HCT116 (cell line): ENCODE data around the gene PCLO. TPM values are rescaled to one million over a fixed set of nuclear protein-coding genes. Genes with fewer than 3 reads are reported as not detected.

ENCODE experiments used
- ATAC-seq: fragments of 200-7000 bp; cut with Tn5 transposase; 2 replicates; pipeline ENCODE4 v1.9.1; 2020; ENCODE audit warnings: mild to moderate bottlenecking, moderate library complexity
- BruUV-seq: library from RNA; stranded (reverse); fragments of 400-500 nt; replicated peaks from 2 replicates; lab custom pipeline; 2021; lab: Mats Ljungman, UMichigan
- CTCF ChIA-PET: fragments of 300-600 bp; sonication (Branson Sonifier 250); formaldehyde crosslinking; loops from one replicate; lab custom pipeline; 2021; ENCODE audit warnings: antibody characterized with exemption; lab: Charles Lee
- POLR2A ChIA-PET: fragments of 300-600, 350-600 bp; sonication (Branson Sonifier 250); formaldehyde crosslinking; loops from one replicate; lab custom pipeline; 2021; ENCODE audit warnings: antibody characterized with exemption; lab: Charles Lee
- RAD21 ChIA-PET, 2 experiments: fragments of 300-600 bp; sonication (Branson Sonifier 250); formaldehyde crosslinking; loops; one replicate each; lab custom pipeline; 2023; ENCODE audit warnings: low total read pairs in 2 of 2; ENCODE audit not compliant: uncharacterized antibody in 2 of 2, unreplicated experiment in 2 of 2, low non-redundant PET in 1 of 2; lab: Charles Lee
- DNase-seq: peaks from one replicate; pipeline ENCODE4 v3.0.0-alpha.2; 2010; ENCODE audit warnings: low read depth, low spot score
- H2AFZ ChIP-seq: fragments of 200-600 bp; shearing (Covaris generic), sonication (generic); 2 replicates; pipeline ENCODE4 v1.6.1; 2017; ENCODE audit warnings: low read depth, mixed run types, mixed read lengths, antibody characterized with exemption, low read length; ENCODE audit not compliant: poor library complexity, severe bottlenecking
- H3K27ac ChIP-seq: 2 replicates; pipeline ENCODE4 v1.5.1; 2012; ENCODE audit warnings: low read depth, low read length
- H3K27me3 ChIP-seq: fragments of 200-600 bp; sonication (generic); 2 replicates; pipeline ENCODE4 v1.6.1; 2016; ENCODE audit warnings: mixed run types, low read length, mixed read lengths; ENCODE audit not compliant: insufficient read depth
- H3K36me3 ChIP-seq, 2 experiments: fragments of 200-500 bp in 1 of 2; fragments of 200-600 bp in 1 of 2; sonication (Bioruptor generic) in 1 of 2; sonication (generic) in 1 of 2; 2 replicates each; pipeline versions ENCODE4 v1.5.1 to v1.6.1; 2014 to 2016; ENCODE audit warnings: low read length in 2 of 2, inconsistent platforms in 1 of 2, mixed read lengths in 1 of 2, mixed run types in 1 of 2; ENCODE audit not compliant: insufficient read depth in 2 of 2, control insufficient read depth in 1 of 2
- H3K4me1 ChIP-seq, 2 experiments: fragments of 200-600 bp in 1 of 2; sonication (generic) in 1 of 2; 2 replicates each; pipeline versions ENCODE4 v1.5.1 to v1.6.1; 2012 to 2017; ENCODE audit warnings: low read length in 2 of 2, inconsistent platforms in 1 of 2, mild to moderate bottlenecking in 1 of 2, mixed read lengths in 1 of 2, mixed run types in 1 of 2, moderate library complexity in 1 of 2; ENCODE audit not compliant: insufficient read depth in 2 of 2, control insufficient read depth in 1 of 2
- H3K4me2 ChIP-seq: fragments of 200-600 bp; sonication (generic); 2 replicates; pipeline ENCODE4 v1.6.1; 2017; ENCODE audit warnings: mixed run types, low read length, mixed read lengths
- H3K4me3 ChIP-seq, 2 experiments: fragments of 200-600 bp in 1 of 2; sonication (generic) in 1 of 2; replicated peaks in 1 of 2; 2 replicates each; pipeline ENCODE4 v1.5.1; 2011 to 2016; ENCODE audit warnings: low read length in 2 of 2, control low read depth in 1 of 2, low read depth in 1 of 2, mild to moderate bottlenecking in 1 of 2, mixed read lengths in 1 of 2, mixed run types in 1 of 2
- H3K79me2 ChIP-seq: fragments of 200-600 bp; sonication (generic); 2 replicates; pipeline ENCODE4 v1.6.1; 2017; ENCODE audit warnings: mild to moderate bottlenecking, mixed run types, low read length, moderate library complexity, mixed read lengths; ENCODE audit not compliant: insufficient read depth
- H3K9ac ChIP-seq: fragments of 200-600 bp; sonication (generic); 2 replicates; pipeline ENCODE4 v1.6.1; 2016; ENCODE audit warnings: low read length, mixed read lengths
- H3K9me2 ChIP-seq: fragments of 200-600 bp; sonication (generic), shearing (Covaris generic); 2 replicates; pipeline ENCODE4 v1.6.1; 2017; ENCODE audit warnings: mixed run types, mild to moderate bottlenecking, moderate library complexity; ENCODE audit not compliant: insufficient read depth
- H3K9me3 ChIP-seq, 2 experiments: fragments of 200-500 bp in 1 of 2; fragments of 200-600 bp in 1 of 2; sonication (Bioruptor generic) in 1 of 2; sonication (generic) in 1 of 2; 2 replicates each; pipeline ENCODE4 v1.6.1; 2014 to 2017; ENCODE audit warnings: low read length in 2 of 2, mixed read lengths in 2 of 2, inconsistent platforms in 1 of 2, low read depth in 1 of 2, mild to moderate bottlenecking in 1 of 2, mixed run types in 1 of 2, moderate library complexity in 1 of 2; ENCODE audit not compliant: control insufficient read depth in 1 of 2, insufficient read depth in 1 of 2
- H4K20me1 ChIP-seq: fragments of 200-600 bp; sonication (generic), shearing (Covaris generic); 2 replicates; pipeline ENCODE4 v1.6.1; 2017; ENCODE audit warnings: mixed run types, mild to moderate bottlenecking, moderate library complexity; ENCODE audit not compliant: insufficient read depth
- ATF3 ChIP-seq: IDR thresholded peaks from 2 replicates; pipeline ENCODE4 v1.6.1; 2012
- CEBPB ChIP-seq: IDR thresholded peaks from 2 replicates; pipeline ENCODE4 v1.6.1; 2012; ENCODE audit warnings: low read depth
- EGR1 ChIP-seq: IDR thresholded peaks from 2 replicates; pipeline ENCODE4 v1.6.1; 2012; ENCODE audit warnings: low read depth
- JUND ChIP-seq: IDR thresholded peaks from 2 replicates; pipeline ENCODE4 v1.6.1; 2012
- RAD21 ChIP-seq: IDR thresholded peaks from 2 replicates; pipeline ENCODE4 v1.6.1; 2012; ENCODE audit warnings: low read depth, mild to moderate bottlenecking
- SIN3A ChIP-seq: IDR thresholded peaks from 2 replicates; pipeline ENCODE4 v1.6.1; 2012; ENCODE audit warnings: low read depth
- SP1 ChIP-seq: IDR thresholded peaks from 2 replicates; pipeline ENCODE4 v1.6.1; 2012; ENCODE audit warnings: low read depth
- TCF7L2 ChIP-seq: IDR thresholded peaks from 2 replicates; pipeline ENCODE4 v1.7.0; 2011; ENCODE audit warnings: borderline replicate concordance, inconsistent platforms; ENCODE audit not compliant: insufficient read depth, insufficient read length; ENCODE audit errors: extremely low read depth
- ZFX ChIP-seq: fragments of 450-650 bp; IDR thresholded peaks from 2 replicates; pipeline ENCODE4 v1.6.1; 2017
- ZNF274 ChIP-seq: fragments of 200-500 bp; sonication (Bioruptor generic); IDR thresholded peaks from 2 replicates; pipeline ENCODE4 v1.6.1; 2014; ENCODE audit warnings: mild to moderate bottlenecking, low read depth, low read length, inconsistent platforms
- intact Hi-C: fragments of 100-400 bp; cut with micrococcal nuclease; formaldehyde crosslinking; loops from 2 replicates; pipeline ENCODE4 v1.10.0; 2022
- total RNA-seq: library from RNA; stranded (reverse); gene quantifications from one replicate; pipeline ENCODE4 v1.2.1, GENCODE V29; 2021; ENCODE audit not compliant: unreplicated experiment
- TF ChIP-seq, protein P1 (sequence below): IDR thresholded peaks from 2 replicates; pipeline ENCODE4 v1.6.1; 2012; ENCODE audit warnings: low read depth
- TF ChIP-seq, protein P2 (sequence below): IDR thresholded peaks from 2 replicates; pipeline ENCODE4 v1.6.1; 2012
- TF ChIP-seq, protein P3 (sequence below), 3 experiments: fragments of 200-600 bp in 1 of 3; sonication (generic) in 1 of 3; IDR thresholded peaks in 2 of 3; conservative IDR thresholded peaks in 1 of 3; 2 replicates each; pipeline ENCODE4 v1.5.1; 2012 to 2017; ENCODE audit warnings: low read depth in 2 of 3, low read length in 2 of 3, antibody characterized with exemption in 1 of 3, borderline replicate concordance in 1 of 3, control low read depth in 1 of 3, mild to moderate bottlenecking in 1 of 3, mixed read lengths in 1 of 3, mixed run types in 1 of 3, moderate library complexity in 1 of 3; ENCODE audit not compliant: insufficient read depth in 1 of 3
- TF ChIP-seq, protein P4 (sequence below): IDR thresholded peaks from 2 replicates; pipeline ENCODE4 v1.6.1; 2011; ENCODE audit warnings: mild to moderate bottlenecking, low read length, moderate library complexity; ENCODE audit not compliant: insufficient replicate concordance; ENCODE audit errors: extremely low read depth

Gene PCLO
- total RNA-seq, 1 experiment from 2014 or later: 2.4 TPM

- no peak overlapping the region for H3K4me2 ChIP-seq
- no peaks in the 10 kb centered on the region for H3K27me3 ChIP-seq
- no peaks in the 10 kb centered on the region for H4K20me1 ChIP-seq
- H3K9me2 ChIP-seq: no peaks in the 10 kb centered on the region
- no peak overlapping the region for H2AFZ ChIP-seq
- no peak overlapping the region for H3K4me3 ChIP-seq
- CTCF ChIA-PET: no interaction called here
- no peaks in the 10 kb centered on the region for H3K9me3 ChIP-seq
- POLR2A ChIA-PET: no interaction called here
- no peak overlapping the region for H3K27ac ChIP-seq
- TF ChIP-seq ATF3: no peak
- TF ChIP-seq CEBPB: no peak
- TF ChIP-seq, protein P1, sequence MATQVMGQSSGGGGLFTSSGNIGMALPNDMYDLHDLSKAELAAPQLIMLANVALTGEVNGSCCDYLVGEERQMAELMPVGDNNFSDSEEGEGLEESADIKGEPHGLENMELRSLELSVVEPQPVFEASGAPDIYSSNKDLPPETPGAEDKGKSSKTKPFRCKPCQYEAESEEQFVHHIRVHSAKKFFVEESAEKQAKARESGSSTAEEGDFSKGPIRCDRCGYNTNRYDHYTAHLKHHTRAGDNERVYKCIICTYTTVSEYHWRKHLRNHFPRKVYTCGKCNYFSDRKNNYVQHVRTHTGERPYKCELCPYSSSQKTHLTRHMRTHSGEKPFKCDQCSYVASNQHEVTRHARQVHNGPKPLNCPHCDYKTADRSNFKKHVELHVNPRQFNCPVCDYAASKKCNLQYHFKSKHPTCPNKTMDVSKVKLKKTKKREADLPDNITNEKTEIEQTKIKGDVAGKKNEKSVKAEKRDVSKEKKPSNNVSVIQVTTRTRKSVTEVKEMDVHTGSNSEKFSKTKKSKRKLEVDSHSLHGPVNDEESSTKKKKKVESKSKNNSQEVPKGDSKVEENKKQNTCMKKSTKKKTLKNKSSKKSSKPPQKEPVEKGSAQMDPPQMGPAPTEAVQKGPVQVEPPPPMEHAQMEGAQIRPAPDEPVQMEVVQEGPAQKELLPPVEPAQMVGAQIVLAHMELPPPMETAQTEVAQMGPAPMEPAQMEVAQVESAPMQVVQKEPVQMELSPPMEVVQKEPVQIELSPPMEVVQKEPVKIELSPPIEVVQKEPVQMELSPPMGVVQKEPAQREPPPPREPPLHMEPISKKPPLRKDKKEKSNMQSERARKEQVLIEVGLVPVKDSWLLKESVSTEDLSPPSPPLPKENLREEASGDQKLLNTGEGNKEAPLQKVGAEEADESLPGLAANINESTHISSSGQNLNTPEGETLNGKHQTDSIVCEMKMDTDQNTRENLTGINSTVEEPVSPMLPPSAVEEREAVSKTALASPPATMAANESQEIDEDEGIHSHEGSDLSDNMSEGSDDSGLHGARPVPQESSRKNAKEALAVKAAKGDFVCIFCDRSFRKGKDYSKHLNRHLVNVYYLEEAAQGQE: no peak
- TF ChIP-seq SP1: no peak
- TF ChIP-seq, protein P2, sequence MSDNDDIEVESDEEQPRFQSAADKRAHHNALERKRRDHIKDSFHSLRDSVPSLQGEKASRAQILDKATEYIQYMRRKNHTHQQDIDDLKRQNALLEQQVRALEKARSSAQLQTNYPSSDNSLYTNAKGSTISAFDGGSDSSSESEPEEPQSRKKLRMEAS: no peak
- TF ChIP-seq TCF7L2: no peak
- no peak for TF ChIP-seq ZFX
- TF ChIP-seq, protein P3, sequence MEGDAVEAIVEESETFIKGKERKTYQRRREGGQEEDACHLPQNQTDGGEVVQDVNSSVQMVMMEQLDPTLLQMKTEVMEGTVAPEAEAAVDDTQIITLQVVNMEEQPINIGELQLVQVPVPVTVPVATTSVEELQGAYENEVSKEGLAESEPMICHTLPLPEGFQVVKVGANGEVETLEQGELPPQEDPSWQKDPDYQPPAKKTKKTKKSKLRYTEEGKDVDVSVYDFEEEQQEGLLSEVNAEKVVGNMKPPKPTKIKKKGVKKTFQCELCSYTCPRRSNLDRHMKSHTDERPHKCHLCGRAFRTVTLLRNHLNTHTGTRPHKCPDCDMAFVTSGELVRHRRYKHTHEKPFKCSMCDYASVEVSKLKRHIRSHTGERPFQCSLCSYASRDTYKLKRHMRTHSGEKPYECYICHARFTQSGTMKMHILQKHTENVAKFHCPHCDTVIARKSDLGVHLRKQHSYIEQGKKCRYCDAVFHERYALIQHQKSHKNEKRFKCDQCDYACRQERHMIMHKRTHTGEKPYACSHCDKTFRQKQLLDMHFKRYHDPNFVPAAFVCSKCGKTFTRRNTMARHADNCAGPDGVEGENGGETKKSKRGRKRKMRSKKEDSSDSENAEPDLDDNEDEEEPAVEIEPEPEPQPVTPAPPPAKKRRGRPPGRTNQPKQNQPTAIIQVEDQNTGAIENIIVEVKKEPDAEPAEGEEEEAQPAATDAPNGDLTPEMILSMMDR (IDR thresholded peaks at IDR 0.05 in 2 of 3, conservative IDR thresholded peaks at IDR 0.05 in 1 of 3; ENCODE audit: borderline replicate concordance in 1 of 3, insufficient read depth in 1 of 3, low read depth in 2 of 3, low read length in 2 of 3): no peak
- TF ChIP-seq, protein P4, sequence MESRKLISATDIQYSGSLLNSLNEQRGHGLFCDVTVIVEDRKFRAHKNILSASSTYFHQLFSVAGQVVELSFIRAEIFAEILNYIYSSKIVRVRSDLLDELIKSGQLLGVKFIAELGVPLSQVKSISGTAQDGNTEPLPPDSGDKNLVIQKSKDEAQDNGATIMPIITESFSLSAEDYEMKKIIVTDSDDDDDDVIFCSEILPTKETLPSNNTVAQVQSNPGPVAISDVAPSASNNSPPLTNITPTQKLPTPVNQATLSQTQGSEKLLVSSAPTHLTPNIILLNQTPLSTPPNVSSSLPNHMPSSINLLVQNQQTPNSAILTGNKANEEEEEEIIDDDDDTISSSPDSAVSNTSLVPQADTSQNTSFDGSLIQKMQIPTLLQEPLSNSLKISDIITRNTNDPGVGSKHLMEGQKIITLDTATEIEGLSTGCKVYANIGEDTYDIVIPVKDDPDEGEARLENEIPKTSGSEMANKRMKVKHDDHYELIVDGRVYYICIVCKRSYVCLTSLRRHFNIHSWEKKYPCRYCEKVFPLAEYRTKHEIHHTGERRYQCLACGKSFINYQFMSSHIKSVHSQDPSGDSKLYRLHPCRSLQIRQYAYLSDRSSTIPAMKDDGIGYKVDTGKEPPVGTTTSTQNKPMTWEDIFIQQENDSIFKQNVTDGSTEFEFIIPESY: no peak
- TF ChIP-seq JUND: no peak
- TF ChIP-seq SIN3A: no peak
- no peak for TF ChIP-seq RAD21
- no peak for TF ChIP-seq ZNF274
- no peak for TF ChIP-seq EGR1
- intact Hi-C loops: no loop called here
- ATAC-seq (no peak), DNase-seq (no peak)
- RAD21 ChIA-PET: no interaction called here
- no TSS peak for BruUV-seq
- H3K79me2 ChIP-seq: no peaks in the 10 kb centered on the region
- H3K4me1 ChIP-seq: no peaks in the 10 kb centered on the region
- H3K36me3 ChIP-seq: no peaks in the 10 kb centered on the region
- no peak overlapping the region for H3K9ac ChIP-seq
These were observed 209.2 kb downstream of the PCLO start for GRCh38 chr7:82953324-82954027.
